Mucosa of rectum (tissue), 2 donors: Measurements from ENCODE around the gene PTPN14.
"Not testable (repeated sequence)": the region's sequence is repeated elsewhere in the genome, so short reads cannot be mapped to it uniquely, and the experiment has no call there.

Experiments
- H3K27ac ChIP-seq, 2 donors: one replicate each; pipeline ENCODE4 v1.7.0; 2013; ENCODE audit warnings: inconsistent platforms in 2 of 2, low read depth in 2 of 2, low read length in 2 of 2
- H3K27me3 ChIP-seq, 2 donors: one replicate each; pipeline ENCODE4 v1.7.0; 2013; ENCODE audit warnings: low read length in 2 of 2; ENCODE audit not compliant: control insufficient read depth in 2 of 2, insufficient read depth in 2 of 2
- H3K36me3 ChIP-seq, 2 donors: one replicate each; pipeline ENCODE4 v1.7.0; 2013; ENCODE audit warnings: low read length in 2 of 2; ENCODE audit not compliant: control insufficient read depth in 2 of 2, insufficient read depth in 2 of 2
- H3K4me1 ChIP-seq, 2 donors: one replicate each; pipeline ENCODE4 v1.7.0; 2013; ENCODE audit warnings: low read length in 2 of 2, mild to moderate bottlenecking in 1 of 2; ENCODE audit not compliant: control insufficient read depth in 2 of 2, insufficient read depth in 2 of 2
- H3K4me3 ChIP-seq, 2 donors: one replicate each; pipeline ENCODE4 v1.7.0; 2013; ENCODE audit warnings: low read length in 2 of 2
- H3K9ac ChIP-seq, 2 donors: one replicate each; pipeline ENCODE4 v1.7.0; 2013; ENCODE audit warnings: low read length in 2 of 2, low read depth in 1 of 2, mild to moderate bottlenecking in 1 of 2
- H3K9me3 ChIP-seq, 2 donors: one replicate each; pipeline ENCODE4 v1.7.0; 2013; ENCODE audit warnings: low read length in 2 of 2; ENCODE audit not compliant: control insufficient read depth in 2 of 2
- donor health status: healthy.
- donor health status: Normal muscosa, but diverticular disease.

The PTPN14 gene

GRCh38 chr1:214523124-214523824 is 28.1 kb downstream of the PTPN14 start:
- Histone ChIP-seq H3K4me3 (no peak overlapping the region), H3K36me3 (no peaks in the 10 kb centered on the region), H3K4me1 (no peaks in the 10 kb centered on the region), H3K9ac (no peak overlapping the region), H3K9me3 (no peaks in the 10 kb centered on the region), H3K27ac (no peak overlapping the region), H3K27me3 (no peaks in the 10 kb centered on the region)

GRCh38 chr1:214521458-214521857 is 29.9 kb downstream of the PTPN14 start:
- H3K9ac ChIP-seq, H3K36me3 ChIP-seq, H3K9me3 ChIP-seq, H3K27ac ChIP-seq, H3K27me3 ChIP-seq, H3K4me3 ChIP-seq, H3K4me1 ChIP-seq: not testable (repeated sequence)

DNA sequence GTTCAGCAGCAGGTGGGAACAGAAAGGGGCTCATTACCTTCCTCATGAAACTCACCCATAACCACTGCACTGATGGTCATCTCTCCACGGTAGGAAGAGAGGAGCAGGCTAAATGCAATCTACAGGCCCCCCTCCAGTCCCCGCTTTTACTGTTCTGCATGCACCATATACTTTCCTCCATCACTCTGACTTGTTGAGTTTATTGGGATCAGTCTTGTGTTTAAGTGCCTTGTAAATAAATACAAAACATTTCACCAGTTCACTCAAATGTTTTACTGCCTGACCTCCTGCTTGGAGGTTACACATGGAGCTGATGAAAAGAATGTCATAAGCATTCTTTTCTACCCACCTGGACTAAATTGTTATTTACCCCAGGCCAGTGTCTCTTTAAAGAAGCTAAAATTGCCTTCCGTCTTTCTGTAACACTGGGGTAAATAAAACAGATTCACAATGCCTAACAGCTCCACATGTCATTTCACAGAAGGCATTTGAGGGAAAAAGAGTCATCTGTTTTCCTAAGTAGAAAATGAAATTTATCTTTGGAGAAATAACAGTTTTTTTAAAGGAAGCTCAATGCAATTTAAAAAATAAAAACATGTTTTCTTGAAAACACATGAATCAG is 30.7 kb downstream of the PTPN14 start:
- no peaks in the 10 kb centered on the region for H3K9me3 ChIP-seq
- no peaks in the 10 kb centered on the region for H3K36me3 ChIP-seq
- no peak overlapping the region for H3K27ac ChIP-seq
- H3K4me1 ChIP-seq: peaks cover 0 to 2% of the 10 kb centered on the region in 2 donors
- no peaks in the 10 kb centered on the region for H3K27me3 ChIP-seq
- no peak overlapping the region for H3K4me3 ChIP-seq
- no peak overlapping the region for H3K9ac ChIP-seq

DNA sequence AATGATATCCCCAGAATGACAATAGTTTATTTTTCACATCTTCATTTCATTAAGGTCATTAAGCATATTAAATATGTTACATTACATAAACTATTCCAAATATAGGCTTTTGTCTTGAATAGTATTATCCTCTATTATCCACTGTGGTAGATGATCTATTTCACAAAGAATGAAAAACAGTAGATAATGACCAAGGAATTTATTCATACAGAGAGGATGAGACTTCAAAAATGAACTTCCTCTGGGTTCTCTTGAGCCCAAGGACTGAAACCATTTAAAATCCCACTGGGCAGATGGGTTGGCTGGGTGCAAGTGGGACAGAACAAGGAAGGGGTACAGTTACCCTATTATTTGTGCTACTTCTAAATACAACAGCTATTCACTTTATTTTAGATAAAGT is 33.0 kb downstream of the PTPN14 start:
- Histone ChIP-seq H3K27ac (no peak overlapping the region), H3K4me1 (peaks cover 0 to 4% of the 10 kb centered on the region in 2 donors), H3K4me3 (no peak overlapping the region), H3K36me3 (no peaks in the 10 kb centered on the region), H3K9me3 (no peaks in the 10 kb centered on the region), H3K9ac (no peak overlapping the region), H3K27me3 (no peaks in the 10 kb centered on the region)

DNA sequence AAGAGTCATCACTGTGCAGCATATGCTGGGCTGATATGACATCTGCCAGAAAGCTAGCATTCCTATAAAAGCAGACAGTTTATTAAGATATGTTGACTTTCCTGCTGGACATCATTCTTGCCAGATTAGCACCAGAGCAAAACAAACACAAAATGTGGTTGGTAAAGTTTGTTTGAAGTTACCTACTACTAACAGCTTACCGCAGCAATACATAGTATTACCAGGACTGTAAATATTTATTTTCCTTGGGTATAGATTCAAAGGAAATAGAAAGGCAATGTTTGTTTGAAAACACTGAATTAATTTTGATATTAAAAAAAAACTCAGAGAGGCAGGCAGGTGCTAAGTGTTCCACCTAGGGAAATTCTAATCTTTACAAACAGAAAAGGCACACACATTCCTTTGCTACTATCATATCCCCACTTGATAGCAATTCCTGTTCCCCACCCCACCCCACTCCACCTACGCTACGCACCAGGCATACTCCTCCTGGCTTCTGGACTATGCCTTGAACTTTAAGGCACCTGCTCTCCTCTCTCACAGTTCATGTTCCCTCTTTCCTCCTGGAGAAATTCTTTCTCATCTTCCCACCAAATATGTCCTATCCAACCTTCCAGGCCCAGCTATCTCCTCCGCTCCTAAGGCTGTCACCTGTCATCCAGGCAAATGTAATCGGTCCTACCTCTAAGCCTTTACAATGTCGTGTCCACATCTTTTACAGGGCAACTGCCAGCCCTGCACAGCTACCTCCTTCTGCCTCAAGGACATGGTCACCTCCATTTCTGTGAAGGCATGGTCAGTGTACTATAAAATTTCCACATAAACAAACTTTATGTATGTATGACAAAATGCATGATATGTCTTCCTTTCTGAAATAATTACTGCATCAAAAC is 34.7 kb downstream of the PTPN14 start:
- Histone ChIP-seq H3K4me1 (peaks cover 0 to 4% of the 10 kb centered on the region in 2 donors), H3K4me3 (no peak overlapping the region), H3K27ac (no peak overlapping the region)

GRCh38 chr1:214515544-214516433 is 35.6 kb downstream of the PTPN14 start:
- H3K36me3 ChIP-seq: no peaks in the 10 kb centered on the region
- H3K27me3 ChIP-seq: no peaks in the 10 kb centered on the region
- H3K9ac ChIP-seq: no peak overlapping the region
- no peak overlapping the region for H3K4me3 ChIP-seq
- H3K4me1 ChIP-seq: peaks cover 0 to 4% of the 10 kb centered on the region in 2 donors
- no peak overlapping the region for H3K27ac ChIP-seq
- H3K9me3 ChIP-seq: no peaks in the 10 kb centered on the region

More for the DNA sequence above, 34.7 kb downstream of the PTPN14 start:
- H3K36me3 ChIP-seq: no peaks in the 10 kb centered on the region
- H3K9ac ChIP-seq: no peak overlapping the region
- no peaks in the 10 kb centered on the region for H3K27me3 ChIP-seq
- no peaks in the 10 kb centered on the region for H3K9me3 ChIP-seq

- Histone ChIP-seq H3K36me3 (no peaks in the 10 kb centered on the region), H3K4me1 (peaks cover 0 to 4% of the 10 kb centered on the region in 2 donors), H3K27ac (no peak overlapping the region), H3K27me3 (no peaks in the 10 kb centered on the region), H3K9me3 (no peaks in the 10 kb centered on the region), H3K9ac (no peak overlapping the region), H3K4me3 (no peak overlapping the region)
These were observed 36.5 kb downstream of the PTPN14 start for GRCh38 chr1:214514819-214515383.

- no peak overlapping the region for H3K27ac ChIP-seq
- H3K4me3 ChIP-seq: no peak overlapping the region
- H3K27me3 ChIP-seq: no peaks in the 10 kb centered on the region
- no peak overlapping the region for H3K9ac ChIP-seq
- H3K4me1 ChIP-seq: peaks cover 0 to 4% of the 10 kb centered on the region in 2 donors
- no peaks in the 10 kb centered on the region for H3K9me3 ChIP-seq
- no peaks in the 10 kb centered on the region for H3K36me3 ChIP-seq
These were observed 37.2 kb downstream of the PTPN14 start for GRCh38 chr1:214514032-214514818.

DNA sequence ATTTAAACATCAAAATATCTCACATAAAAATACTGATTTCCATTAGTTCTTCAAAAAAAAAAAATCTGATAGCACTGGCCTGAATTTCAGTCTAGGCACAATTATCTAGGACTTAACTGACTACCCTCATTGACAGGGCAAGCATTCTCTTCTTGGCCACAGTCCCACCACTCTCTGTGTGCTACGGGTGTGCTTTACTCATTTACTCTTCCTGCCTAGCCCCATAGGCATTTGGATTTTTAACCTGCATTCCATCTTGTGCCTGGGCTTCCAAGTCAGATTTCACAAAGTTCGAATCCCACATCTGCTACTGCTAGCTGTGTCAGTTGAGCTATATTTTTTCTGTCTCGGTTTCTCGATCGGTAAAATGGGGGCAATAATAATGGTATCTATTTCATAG is 38.0 kb downstream of the PTPN14 start:
- H3K27me3 ChIP-seq: no peaks in the 10 kb centered on the region
- peaks cover 0 to 4% of the 10 kb centered on the region in 2 donors for H3K4me1 ChIP-seq
- H3K9me3 ChIP-seq: no peaks in the 10 kb centered on the region
- H3K27ac ChIP-seq: no peak overlapping the region
- H3K9ac ChIP-seq: no peak overlapping the region
- no peaks in the 10 kb centered on the region for H3K36me3 ChIP-seq
- H3K4me3 ChIP-seq: no peak overlapping the region
